OCI-LY7 (cell line): Measurements from ENCODE around the gene BTBD9.

ENCODE experiments used
- EZH2phosphoT487 ChIP-seq: fragments of 200-600 bp; sonication (generic); IDR thresholded peaks from 2 replicates; pipeline ENCODE4 v1.6.1; 2018; ENCODE audit warnings: low read depth, borderline replicate concordance, mild to moderate bottlenecking, mixed run types, antibody characterized with exemption, low read length, moderate library complexity, mixed read lengths
- TF ChIP-seq, protein P1 (sequence below): fragments of 200-600 bp; sonication (generic); conservative IDR thresholded peaks from 2 replicates; pipeline ENCODE4 v1.5.1; 2014; ENCODE audit warnings: mild to moderate bottlenecking, antibody characterized with exemption, low read length, moderate library complexity, mixed read lengths

DNA sequence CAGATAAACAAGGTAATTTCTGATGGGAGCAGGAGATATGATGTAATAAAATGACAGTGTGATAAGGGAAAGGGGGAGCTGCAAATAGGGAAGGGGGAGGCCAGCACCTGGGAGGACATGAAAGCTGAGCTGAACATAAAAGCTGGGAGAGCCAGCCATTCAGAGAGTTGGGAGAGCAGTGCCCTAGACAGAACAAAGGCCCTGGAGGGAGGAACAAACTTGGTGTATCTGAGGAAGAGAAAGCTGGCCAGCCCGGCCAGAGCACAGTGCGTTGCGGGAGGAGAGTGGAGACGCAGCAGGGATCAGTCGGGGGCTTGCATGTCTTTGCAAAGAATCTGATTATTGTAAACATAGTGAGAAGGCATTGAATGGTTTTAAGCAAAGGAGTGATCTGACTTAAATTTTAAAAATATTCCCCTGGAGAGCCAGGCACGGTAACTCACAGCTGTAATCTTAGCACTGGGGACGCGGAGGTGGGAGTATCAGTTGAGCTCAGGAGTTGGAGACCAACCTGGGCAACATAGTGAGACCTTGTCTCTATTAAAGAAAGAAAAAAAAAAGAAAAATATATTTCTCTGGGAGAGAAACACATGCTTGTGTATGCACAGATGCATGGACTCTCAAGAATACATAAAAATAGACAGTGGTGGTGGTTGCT, 502.0 kb downstream of the BTBD9 start:
- TF ChIP-seq, protein P1, sequence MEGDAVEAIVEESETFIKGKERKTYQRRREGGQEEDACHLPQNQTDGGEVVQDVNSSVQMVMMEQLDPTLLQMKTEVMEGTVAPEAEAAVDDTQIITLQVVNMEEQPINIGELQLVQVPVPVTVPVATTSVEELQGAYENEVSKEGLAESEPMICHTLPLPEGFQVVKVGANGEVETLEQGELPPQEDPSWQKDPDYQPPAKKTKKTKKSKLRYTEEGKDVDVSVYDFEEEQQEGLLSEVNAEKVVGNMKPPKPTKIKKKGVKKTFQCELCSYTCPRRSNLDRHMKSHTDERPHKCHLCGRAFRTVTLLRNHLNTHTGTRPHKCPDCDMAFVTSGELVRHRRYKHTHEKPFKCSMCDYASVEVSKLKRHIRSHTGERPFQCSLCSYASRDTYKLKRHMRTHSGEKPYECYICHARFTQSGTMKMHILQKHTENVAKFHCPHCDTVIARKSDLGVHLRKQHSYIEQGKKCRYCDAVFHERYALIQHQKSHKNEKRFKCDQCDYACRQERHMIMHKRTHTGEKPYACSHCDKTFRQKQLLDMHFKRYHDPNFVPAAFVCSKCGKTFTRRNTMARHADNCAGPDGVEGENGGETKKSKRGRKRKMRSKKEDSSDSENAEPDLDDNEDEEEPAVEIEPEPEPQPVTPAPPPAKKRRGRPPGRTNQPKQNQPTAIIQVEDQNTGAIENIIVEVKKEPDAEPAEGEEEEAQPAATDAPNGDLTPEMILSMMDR, result no peak
- no peak for TF ChIP-seq EZH2phosphoT487
